OCI-M2 (cell line): ENCODE measurements around the gene ITGAX.

Experiments
- DNase-seq: peaks from one replicate; lab custom pipeline; 2025; ENCODE audit not compliant: unreplicated experiment; lab: John Stamatoyannopoulos, UW

ITGAX gene

DNA sequence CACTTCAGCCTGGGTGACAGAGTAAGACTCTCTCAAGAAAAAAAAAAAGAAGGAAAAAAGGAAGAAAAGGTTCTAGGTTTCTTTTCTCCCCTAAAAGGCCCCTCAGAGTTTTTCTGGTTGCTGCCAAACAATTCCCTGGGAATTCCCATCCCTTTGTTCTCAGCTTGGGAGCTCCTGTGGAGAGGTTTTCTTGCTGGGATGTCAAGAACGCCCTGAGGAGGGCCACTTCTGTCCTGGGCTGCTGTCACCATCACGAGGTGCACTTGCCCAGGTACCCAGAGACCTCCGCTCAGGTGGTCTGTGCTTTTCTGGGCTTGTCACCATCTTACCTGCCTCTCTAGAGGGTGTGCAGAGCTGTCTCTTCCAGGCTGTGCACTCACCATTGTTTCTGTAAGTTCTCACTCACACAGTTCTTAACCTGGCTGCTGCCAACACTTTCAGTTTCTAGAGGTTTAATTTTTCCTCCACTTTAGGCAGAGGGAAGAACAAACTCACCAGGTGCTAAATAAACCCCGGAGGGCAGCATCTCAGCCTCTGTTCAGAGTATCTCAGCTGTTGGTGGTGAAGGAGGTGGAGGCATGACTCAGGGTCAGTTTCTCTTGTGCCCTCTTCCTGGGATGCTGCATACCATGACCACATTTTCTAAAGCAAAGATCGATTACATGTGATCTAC lies 75.5 kb downstream of the ITGAX start:
- DNase-seq, result no peak
